Ishikawa (cell line): ENCODE results near the gene GHRHR.

Source experiments
- CEBPB ChIP-seq: IDR thresholded peaks from 2 replicates; pipeline ENCODE4 v1.6.1; 2012
- CREB1 ChIP-seq: IDR thresholded peaks from 2 replicates; pipeline ENCODE4 v1.6.1; 2012; ENCODE audit warnings: low read depth
- EGR1 ChIP-seq: IDR thresholded peaks from 2 replicates; pipeline ENCODE4 v1.6.1; 2012
- EP300 ChIP-seq: IDR thresholded peaks from 2 replicates; pipeline ENCODE4 v1.6.1; 2012; ENCODE audit warnings: borderline replicate concordance
- FOXM1 ChIP-seq: IDR thresholded peaks from 2 replicates; pipeline ENCODE4 v1.6.1; 2012; ENCODE audit warnings: low read depth, borderline replicate concordance
- MAX ChIP-seq: IDR thresholded peaks from 2 replicates; pipeline ENCODE4 v1.6.1; 2012
- NFIC ChIP-seq: IDR thresholded peaks from 2 replicates; pipeline ENCODE4 v1.6.1; 2012
- RAD21 ChIP-seq: IDR thresholded peaks from 2 replicates; pipeline ENCODE4 v1.6.1; 2012; ENCODE audit warnings: low read depth
- REST ChIP-seq: IDR thresholded peaks from 2 replicates; pipeline ENCODE4 v1.6.1; 2012; ENCODE audit warnings: low read depth, mild to moderate bottlenecking
- TAF1 ChIP-seq: IDR thresholded peaks from 2 replicates; pipeline ENCODE4 v1.6.1; 2012; ENCODE audit warnings: low read depth, mild to moderate bottlenecking
- TCF12 ChIP-seq: IDR thresholded peaks from 2 replicates; pipeline ENCODE4 v1.6.1; 2012; ENCODE audit warnings: low read depth
- TEAD4 ChIP-seq: IDR thresholded peaks from 2 replicates; pipeline ENCODE4 v1.6.1; 2012
- USF1 ChIP-seq: IDR thresholded peaks from 2 replicates; pipeline ENCODE4 v1.6.1; 2012
- YY1 ChIP-seq: IDR thresholded peaks from 2 replicates; pipeline ENCODE4 v1.6.1; 2012; ENCODE audit warnings: low read depth
- ZBTB7A ChIP-seq: IDR thresholded peaks from 2 replicates; pipeline ENCODE4 v1.6.1; 2012; ENCODE audit warnings: low read depth

Gene GHRHR

GRCh38 chr7:30963842-30964241 is at the start of gene GHRHR:
Gene GHRHR (plus strand): TSS chr7:30963953. CDS start chr7:30964069, 116 bp downstream.
- TF ChIP-seq TCF12 (no peak), FOXM1 (no peak), EP300 (no peak), CREB1 (no peak)

- no peak for TF ChIP-seq TEAD4
- TF ChIP-seq REST, result no peak
- no peak for TF ChIP-seq MAX
- TF ChIP-seq TAF1, result no peak
- TF ChIP-seq FOXM1, result no peak
- TF ChIP-seq CREB1, result no peak
- no peak for TF ChIP-seq EGR1
- TF ChIP-seq RAD21, result no peak
- TF ChIP-seq CEBPB, result no peak
- TF ChIP-seq EP300, result no peak
- TF ChIP-seq YY1, result no peak
- no peak for TF ChIP-seq ZBTB7A
- no peak for TF ChIP-seq NFIC
- TF ChIP-seq USF1, result no peak
- no peak for TF ChIP-seq TCF12
Measured at GRCh38 chr7:30914596-30914995, 49.2 kb upstream of the GHRHR start.

- no peak for TF ChIP-seq MAX
- no peak for TF ChIP-seq NFIC
- TF ChIP-seq CREB1, result no peak
- no peak for TF ChIP-seq RAD21
- TF ChIP-seq ZBTB7A, result no peak
- TF ChIP-seq TCF12, result no peak
- no peak for TF ChIP-seq YY1
- no peak for TF ChIP-seq TEAD4
Measured at GRCh38 chr7:30915005-30915601, 48.6 kb upstream of the GHRHR start.

GRCh38 chr7:30915751-30916150 is 48.0 kb upstream of the GHRHR start:
- no peak for TF ChIP-seq TEAD4
- TF ChIP-seq RAD21, result no peak
- no peak for TF ChIP-seq FOXM1
- no peak for TF ChIP-seq CEBPB
- TF ChIP-seq EP300, result no peak
- TF ChIP-seq TCF12, result no peak
- no peak for TF ChIP-seq ZBTB7A
- no peak for TF ChIP-seq USF1
- no peak for TF ChIP-seq TAF1
- TF ChIP-seq NFIC, result no peak
- TF ChIP-seq EGR1, result no peak
- no peak for TF ChIP-seq REST
- TF ChIP-seq CREB1, result no peak
- TF ChIP-seq MAX, result no peak

GRCh38 chr7:30916255-30916654 is 47.5 kb upstream of the GHRHR start:
- TF ChIP-seq FOXM1 (no peak), YY1 (no peak)

GRCh38 chr7:30916767-30917166 is 47.0 kb upstream of the GHRHR start:
- TF ChIP-seq FOXM1 (no peak), TAF1 (no peak), MAX (no peak), RAD21 (no peak), CREB1 (no peak), TCF12 (no peak)
